ENCODE results near the gene TACC3.

TACC3 gene

GRCh38 chr4:1736812-1737211 is 15.5 kb downstream of the TACC3 start:
- no peak overlapping the region for H3K27ac ChIP-seq (ENCODE audit: low read length, poor library complexity, severe bottlenecking)
- H2BK12ac ChIP-seq (ENCODE audit: low read length in 2 of 2), result no peak overlapping the region
- peaks cover 25% of the 10 kb centered on the region for H3K9me3 ChIP-seq (ENCODE audit: control insufficient read depth, low read length)
- no peak overlapping the region for H3K4ac ChIP-seq (ENCODE audit: low read depth in 1 of 2, low read length in 2 of 2)
- no peaks in the 10 kb centered on the region for H3K27me3 ChIP-seq (ENCODE audit: control insufficient read depth in 1 of 2, insufficient read depth in 1 of 2, low read length in 2 of 2)
- H2AK5ac ChIP-seq (ENCODE audit: low read length, severe bottlenecking), result no peak overlapping the region
- H3K18ac ChIP-seq (ENCODE audit: low read depth in 1 of 2, low read length in 2 of 2), result no peak overlapping the region
- no peak overlapping the region for H3K4me2 ChIP-seq (ENCODE audit: low read length, poor library complexity, severe bottlenecking)
- peaks cover 65 to 78% of the 10 kb centered on the region in 2 experiments for H3K36me3 ChIP-seq (ENCODE audit: control insufficient read depth in 1 of 2, insufficient read depth in 2 of 2, low read depth in 1 of 2, low read length in 2 of 2)
- H2BK15ac ChIP-seq (ENCODE audit: low read depth, poor library complexity, severe bottlenecking), result no peak overlapping the region
- no peaks in the 10 kb centered on the region for H3K4me1 ChIP-seq (ENCODE audit: control insufficient read depth, insufficient read depth, low read depth, low read length)
- H3K14ac ChIP-seq (ENCODE audit: low read length in 2 of 2), result no peak overlapping the region
- no peak overlapping the region for H2BK5ac ChIP-seq (ENCODE audit: low read depth, low read length, poor library complexity, severe bottlenecking)
- DNase-seq, result no peak
- peaks cover 47% of the 10 kb centered on the region for H3K79me1 ChIP-seq (replicated peaks; ENCODE audit: low read length, poor library complexity, severe bottlenecking)
- no peak overlapping the region for H4K91ac ChIP-seq (ENCODE audit: low read length)
- no peak overlapping the region for H3K23ac ChIP-seq (ENCODE audit: low read length in 2 of 2)
- H4K8ac ChIP-seq (ENCODE audit: low read length), result no peak overlapping the region
- H3K4me3 ChIP-seq (ENCODE audit: insufficient read depth in 1 of 2, low read depth in 1 of 2, low read length in 2 of 2), result no peak overlapping the region
- WGBS, result 95% methylated on average over 13 of the region's 13 CpGs
- no peak overlapping the region for H2BK120ac ChIP-seq (ENCODE audit: low read depth, low read length)
- no peak overlapping the region for H3K9ac ChIP-seq (ENCODE audit: low read length)
- H2AFZ ChIP-seq (ENCODE audit: low read depth, low read length), result no peak overlapping the region

GRCh38 chr4:1737666-1738065 is 16.3 kb downstream of the TACC3 start:
- H2AFZ ChIP-seq (ENCODE audit: low read depth, low read length), result no peak overlapping the region
- 99% methylated on average over 15 of the region's 15 CpGs for WGBS
- no peak for DNase-seq
- H3K4me3 ChIP-seq (ENCODE audit: insufficient read depth in 1 of 2, low read depth in 1 of 2, low read length in 2 of 2), result peak overlapping the region in 1 of 2 experiments; percentile 18
- no peak overlapping the region for H2BK5ac ChIP-seq (ENCODE audit: low read depth, low read length, poor library complexity, severe bottlenecking)
- H3K36me3 ChIP-seq (ENCODE audit: control insufficient read depth in 1 of 2, insufficient read depth in 2 of 2, low read depth in 1 of 2, low read length in 2 of 2), result peaks cover 59 to 79% of the 10 kb centered on the region in 2 experiments
- H3K9me3 ChIP-seq (ENCODE audit: control insufficient read depth, low read length), result peaks cover 25% of the 10 kb centered on the region
- H3K14ac ChIP-seq (ENCODE audit: low read length in 2 of 2), result no peak overlapping the region
- no peak overlapping the region for H2BK12ac ChIP-seq (ENCODE audit: low read length in 2 of 2)
- no peak overlapping the region for H3K18ac ChIP-seq (ENCODE audit: low read depth in 1 of 2, low read length in 2 of 2)
- H4K8ac ChIP-seq (ENCODE audit: low read length), result no peak overlapping the region
- no peak overlapping the region for H2AK5ac ChIP-seq (ENCODE audit: low read length, severe bottlenecking)
- no peak overlapping the region for H3K4ac ChIP-seq (ENCODE audit: low read depth in 1 of 2, low read length in 2 of 2)
- no peaks in the 10 kb centered on the region for H3K4me1 ChIP-seq (ENCODE audit: control insufficient read depth, insufficient read depth, low read depth, low read length)
- no peak overlapping the region for H2BK15ac ChIP-seq (ENCODE audit: low read depth, poor library complexity, severe bottlenecking)
- H2BK120ac ChIP-seq (ENCODE audit: low read depth, low read length), result no peak overlapping the region
- H3K23ac ChIP-seq (ENCODE audit: low read length in 2 of 2), result no peak overlapping the region
- H3K79me1 ChIP-seq (replicated peaks; ENCODE audit: low read length, poor library complexity, severe bottlenecking), result peaks cover 47% of the 10 kb centered on the region
- no peak overlapping the region for H3K9ac ChIP-seq (ENCODE audit: low read length)
- H3K4me2 ChIP-seq (ENCODE audit: low read length, poor library complexity, severe bottlenecking), result no peak overlapping the region
- no peak overlapping the region for H4K91ac ChIP-seq (ENCODE audit: low read length)
- H3K27me3 ChIP-seq (ENCODE audit: control insufficient read depth in 1 of 2, insufficient read depth in 1 of 2, low read length in 2 of 2), result no peaks in the 10 kb centered on the region
- H3K27ac ChIP-seq (ENCODE audit: low read length, poor library complexity, severe bottlenecking), result no peak overlapping the region

- no peak overlapping the region for H2BK5ac ChIP-seq (ENCODE audit: low read depth, low read length, poor library complexity, severe bottlenecking)
- no peak overlapping the region for H2BK12ac ChIP-seq (ENCODE audit: low read length in 2 of 2)
- H3K4ac ChIP-seq (ENCODE audit: low read depth in 1 of 2, low read length in 2 of 2), result no peak overlapping the region
- WGBS, result 97% methylated on average over 4 of the region's 4 CpGs
- no peak overlapping the region for H2AK5ac ChIP-seq (ENCODE audit: low read length, severe bottlenecking)
- H3K14ac ChIP-seq (ENCODE audit: low read length in 2 of 2), result no peak overlapping the region
- no peak overlapping the region for H4K8ac ChIP-seq (ENCODE audit: low read length)
- H3K4me1 ChIP-seq (ENCODE audit: control insufficient read depth, insufficient read depth, low read depth, low read length), result no peaks in the 10 kb centered on the region
- peaks cover 44% of the 10 kb centered on the region for H3K79me1 ChIP-seq (replicated peaks; ENCODE audit: low read length, poor library complexity, severe bottlenecking)
- peaks cover 25% of the 10 kb centered on the region for H3K9me3 ChIP-seq (ENCODE audit: control insufficient read depth, low read length)
- H3K27me3 ChIP-seq (ENCODE audit: control insufficient read depth in 1 of 2, insufficient read depth in 1 of 2, low read length in 2 of 2), result no peaks in the 10 kb centered on the region
- no peak overlapping the region for H2BK120ac ChIP-seq (ENCODE audit: low read depth, low read length)
- H3K18ac ChIP-seq (ENCODE audit: low read depth in 1 of 2, low read length in 2 of 2), result no peak overlapping the region
- H4K91ac ChIP-seq (ENCODE audit: low read length), result no peak overlapping the region
- H3K9ac ChIP-seq (ENCODE audit: low read length), result no peak overlapping the region
- H3K36me3 ChIP-seq (ENCODE audit: control insufficient read depth in 1 of 2, insufficient read depth in 2 of 2, low read depth in 1 of 2, low read length in 2 of 2), result peaks cover 52 to 76% of the 10 kb centered on the region in 2 experiments
- no peak for DNase-seq
- no peak overlapping the region for H3K4me2 ChIP-seq (ENCODE audit: low read length, poor library complexity, severe bottlenecking)
- H2AFZ ChIP-seq (ENCODE audit: low read depth, low read length), result no peak overlapping the region
- no peak overlapping the region for H3K27ac ChIP-seq (ENCODE audit: low read length, poor library complexity, severe bottlenecking)
- no peak overlapping the region for H2BK15ac ChIP-seq (ENCODE audit: low read depth, poor library complexity, severe bottlenecking)
- no peak overlapping the region for H3K23ac ChIP-seq (ENCODE audit: low read length in 2 of 2)
- H3K4me3 ChIP-seq (ENCODE audit: insufficient read depth in 1 of 2, low read depth in 1 of 2, low read length in 2 of 2), result peak overlapping the region in 1 of 2 experiments; percentile 18
These were observed 17.1 kb downstream of the TACC3 start for GRCh38 chr4:1738410-1738809.

- no peak overlapping the region for H2BK15ac ChIP-seq (ENCODE audit: low read depth, poor library complexity, severe bottlenecking)
- no peak overlapping the region for H3K14ac ChIP-seq (ENCODE audit: low read length in 2 of 2)
- DNase-seq, result no peak
- peaks cover 25% of the 10 kb centered on the region for H3K9me3 ChIP-seq (ENCODE audit: control insufficient read depth, low read length)
- no peak overlapping the region for H3K9ac ChIP-seq (ENCODE audit: low read length)
- H2AK5ac ChIP-seq (ENCODE audit: low read length, severe bottlenecking), result no peak overlapping the region
- H3K79me1 ChIP-seq (replicated peaks; ENCODE audit: low read length, poor library complexity, severe bottlenecking), result peaks cover 43% of the 10 kb centered on the region
- H2BK5ac ChIP-seq (ENCODE audit: low read depth, low read length, poor library complexity, severe bottlenecking), result no peak overlapping the region
- no peak overlapping the region for H4K8ac ChIP-seq (ENCODE audit: low read length)
- no peak overlapping the region for H3K27ac ChIP-seq (ENCODE audit: low read length, poor library complexity, severe bottlenecking)
- H2AFZ ChIP-seq (ENCODE audit: low read depth, low read length), result no peak overlapping the region
- H3K4me1 ChIP-seq (ENCODE audit: control insufficient read depth, insufficient read depth, low read depth, low read length), result no peaks in the 10 kb centered on the region
- no peak overlapping the region for H3K4me3 ChIP-seq (ENCODE audit: insufficient read depth in 1 of 2, low read depth in 1 of 2, low read length in 2 of 2)
- 98% methylated on average over 6 of the region's 9 CpGs for WGBS
- no peak overlapping the region for H3K4me2 ChIP-seq (ENCODE audit: low read length, poor library complexity, severe bottlenecking)
- no peak overlapping the region for H2BK120ac ChIP-seq (ENCODE audit: low read depth, low read length)
- no peak overlapping the region for H3K18ac ChIP-seq (ENCODE audit: low read depth in 1 of 2, low read length in 2 of 2)
- no peak overlapping the region for H3K23ac ChIP-seq (ENCODE audit: low read length in 2 of 2)
- no peak overlapping the region for H3K4ac ChIP-seq (ENCODE audit: low read depth in 1 of 2, low read length in 2 of 2)
- H4K91ac ChIP-seq (ENCODE audit: low read length), result no peak overlapping the region
- H2BK12ac ChIP-seq (ENCODE audit: low read length in 2 of 2), result no peak overlapping the region
- H3K27me3 ChIP-seq (ENCODE audit: control insufficient read depth in 1 of 2, insufficient read depth in 1 of 2, low read length in 2 of 2), result no peaks in the 10 kb centered on the region
- H3K36me3 ChIP-seq (ENCODE audit: control insufficient read depth in 1 of 2, insufficient read depth in 2 of 2, low read depth in 1 of 2, low read length in 2 of 2), result peaks cover 51 to 85% of the 10 kb centered on the region in 2 experiments
These were observed 18.0 kb downstream of the TACC3 start for GRCh38 chr4:1739358-1739757.

Measured in mesenchymal stem cell (in vitro differentiated cells and primary cell).